ENCODE measurements around the gene SOCS4. TPM values are rescaled to one million over a fixed set of nuclear protein-coding genes. Genes with fewer than 3 reads are reported as not detected.
A peak's percentile ranks its signal among the peaks of the same experiment; 100 is the strongest.

The SOCS4 gene
- total and polyA plus RNA-seq, 2 of the 13 experiments (the other 11 are each of a cell fraction or from before 2014, with no cell fraction given) = 4.0 to 10.0 TPM

- TF ChIP-seq ZBTB26 (CRISPR knock-in tag; IDR thresholded peaks at IDR 0.05; ENCODE audit: borderline replicate concordance) (no peak), RARG (CRISPR knock-in tag; IDR thresholded peaks at IDR 0.05; ENCODE audit: low read depth) (no peak), MXD3 (CRISPR knock-in tag; IDR thresholded peaks at IDR 0.05) (peak; percentile 64; the same call in 1 of the 2 replicates), FUBP1 (CRISPR knock-in tag; IDR thresholded peaks at IDR 0.05; ENCODE audit: borderline replicate concordance) (no peak), GFI1 (CRISPR knock-in tag; IDR thresholded peaks at IDR 0.05; ENCODE audit: borderline replicate concordance) (peak; percentile 73; the same call in 1 of the 2 replicates), GPN1 (CRISPR knock-in tag; IDR thresholded peaks at IDR 0.05; ENCODE audit: borderline replicate concordance) (no peak), STAT5B (CRISPR knock-in tag; IDR thresholded peaks at IDR 0.05) (no peak), GZF1 (CRISPR knock-in tag; IDR thresholded peaks at IDR 0.05) (peak; percentile 82; the same call in 1 of the 2 replicates), SKIL (CRISPR knock-in tag; IDR thresholded peaks at IDR 0.05; ENCODE audit: borderline replicate concordance) (no peak), SAP130 (CRISPR knock-in tag; IDR thresholded peaks at IDR 0.05; ENCODE audit: low read depth) (peak; percentile 90), PBX2 (CRISPR knock-in tag; IDR thresholded peaks at IDR 0.05) (no peak), SP1 (IDR thresholded peaks at IDR 0.05) (no peak), SP1 (CRISPR knock-in tag; IDR thresholded peaks at IDR 0.05) (peak; percentile 76), SIX4 (CRISPR knock-in tag; IDR thresholded peaks at IDR 0.05) (no peak; the same call in 1 of the 2 replicates), AHDC1 (CRISPR knock-in tag; IDR thresholded peaks at IDR 0.05; ENCODE audit: borderline replicate concordance) (peak; percentile 50), ARNT2 (CRISPR knock-in tag; IDR thresholded peaks at IDR 0.05; ENCODE audit: low read depth) (peak; percentile 51; the same call in 1 of the 2 replicates)
Observed at GRCh38 chr14:55051423-55052268, 24.6 kb downstream of the SOCS4 start, which contains the start of gene MAPK1IP1L (continued).
